GM12892 (cell line): ENCODE data around the gene SPAM1.

ENCODE experiments used
- POLR2A ChIP-seq: IDR thresholded peaks from 2 replicates; pipeline ENCODE4 v1.6.1; 2011; ENCODE audit warnings: low read depth, low read length, control low read depth
- POLR2AphosphoS5 ChIP-seq: IDR thresholded peaks from 2 replicates; pipeline ENCODE4 v1.6.1; 2011; ENCODE audit warnings: low read depth, low read length, control low read depth
- TAF1 ChIP-seq: IDR thresholded peaks from 2 replicates; pipeline ENCODE4 v1.6.1; 2011; ENCODE audit warnings: low read depth, mild to moderate bottlenecking, control low read depth, low read length, borderline replicate concordance

DNA sequence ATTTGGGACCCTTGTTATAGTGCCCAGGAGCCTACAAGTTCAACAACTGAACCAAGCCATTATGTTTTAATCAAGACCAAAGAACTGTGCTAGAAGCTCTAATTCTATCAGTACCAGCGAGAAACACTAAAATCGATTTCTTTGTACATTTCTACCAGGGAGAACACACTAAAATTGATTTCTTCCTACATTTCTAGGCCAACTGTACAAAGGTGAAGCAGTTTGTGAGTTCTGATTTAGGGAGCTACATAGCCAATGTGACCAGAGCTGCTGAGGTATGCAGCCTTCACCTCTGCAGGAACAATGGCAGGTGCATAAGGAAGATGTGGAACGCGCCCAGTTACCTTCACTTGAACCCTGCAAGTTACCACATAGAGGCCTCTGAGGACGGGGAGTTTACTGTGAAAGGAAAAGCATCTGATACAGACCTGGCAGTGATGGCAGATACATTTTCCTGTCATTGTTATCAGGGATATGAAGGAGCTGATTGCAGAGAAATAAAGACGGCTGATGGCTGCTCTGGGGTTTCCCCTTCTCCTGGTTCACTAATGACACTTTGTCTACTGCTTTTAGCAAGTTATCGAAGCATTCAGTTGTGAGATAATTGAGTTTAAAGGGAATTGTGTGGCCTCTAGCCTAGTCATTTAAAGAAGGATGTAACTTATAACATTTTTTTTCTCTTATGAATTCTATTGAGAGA, 48.3 kb upstream of the SPAM1 start:
- no peak for TF ChIP-seq POLR2A
- no peak for TF ChIP-seq POLR2AphosphoS5
- no peak for TF ChIP-seq TAF1
